ENCODE data around the gene SYNJ2. TPM values are rescaled to one million over a fixed set of nuclear protein-coding genes. Genes with fewer than 3 reads are reported as not detected.

The SYNJ2 gene
- polyA plus RNA-seq, 1 donor from 2014 or later, result 0.12 TPM

- Histone ChIP-seq H3F3A (ENCODE audit: insufficient read depth, low read length, poor library complexity, severe bottlenecking) (no peaks in the 10 kb centered on the region), H3K27me3 (ENCODE audit: insufficient read depth, low read depth, low read length) (no peaks in the 10 kb centered on the region), H3K9me3 (ENCODE audit: low read length) (no peaks in the 10 kb centered on the region), H2AFZ (ENCODE audit: low read depth, low read length) (no peak overlapping the region), H3K4me2 (ENCODE audit: low read length) (no peak overlapping the region), H3K4me3 (ENCODE audit: low read length) (no peak overlapping the region), H4K20me1 (ENCODE audit: insufficient read depth) (no peaks in the 10 kb centered on the region), H3K9me2 (ENCODE audit: insufficient read depth, low read length) (no peaks in the 10 kb centered on the region), H3K27ac (ENCODE audit: low read length) (no peak overlapping the region), H3K79me2 (replicated peaks; ENCODE audit: insufficient read depth, low read length) (no peaks in the 10 kb centered on the region), H3K9ac (ENCODE audit: low read length) (no peak overlapping the region), H3K36me3 (ENCODE audit: insufficient read depth, low read length) (no peaks in the 10 kb centered on the region)
- no peak for TF ChIP-seq POLR2AphosphoS5 (IDR thresholded peaks at IDR 0.05)
Observed at GRCh38 chr6:158003910-158004700, 22.4 kb downstream of the SYNJ2 start.

DNA sequence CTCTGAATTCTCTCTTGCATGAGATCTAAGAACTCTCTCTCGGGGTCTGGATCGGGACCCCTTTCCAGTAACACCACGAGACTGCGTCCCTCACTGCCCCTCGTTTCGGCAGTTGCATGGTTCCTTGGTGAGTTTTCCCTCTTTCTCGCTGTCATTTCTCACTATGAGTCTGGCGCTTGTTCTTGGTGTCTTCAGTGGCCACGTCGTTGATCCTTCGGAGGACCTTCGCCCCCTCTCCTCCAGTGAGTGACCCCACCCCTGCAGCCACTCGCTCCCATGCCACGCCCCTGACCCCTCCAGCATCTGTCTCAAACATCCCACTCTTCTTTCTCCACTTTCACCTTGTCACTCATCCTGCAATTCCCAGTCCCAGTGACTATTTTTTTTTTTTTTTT is 23.0 kb downstream of the SYNJ2 start:
- TF ChIP-seq SMC3 (conservative IDR thresholded peaks at IDR 0.05; ENCODE audit: poor library complexity) (no peak), CTCF (IDR thresholded peaks at IDR 0.05; ENCODE audit: poor library complexity, severe bottlenecking) (no peak), MXI1 (conservative IDR thresholded peaks at IDR 0.05; ENCODE audit: poor library complexity, severe bottlenecking) (no peak), EP300 (conservative IDR thresholded peaks at IDR 0.05; ENCODE audit: poor library complexity, severe bottlenecking) (no peak), RAD21 (conservative IDR thresholded peaks at IDR 0.05) (no peak), POLR2AphosphoS5 (IDR thresholded peaks at IDR 0.05) (no peak), EZH2 (IDR thresholded peaks at IDR 0.05; ENCODE audit: borderline replicate concordance, insufficient read depth, low read length, poor library complexity, severe bottlenecking) (no peak), TAF1 (IDR thresholded peaks at IDR 0.05; ENCODE audit: low read depth) (no peak)
- TF ChIP-seq, protein P1, sequence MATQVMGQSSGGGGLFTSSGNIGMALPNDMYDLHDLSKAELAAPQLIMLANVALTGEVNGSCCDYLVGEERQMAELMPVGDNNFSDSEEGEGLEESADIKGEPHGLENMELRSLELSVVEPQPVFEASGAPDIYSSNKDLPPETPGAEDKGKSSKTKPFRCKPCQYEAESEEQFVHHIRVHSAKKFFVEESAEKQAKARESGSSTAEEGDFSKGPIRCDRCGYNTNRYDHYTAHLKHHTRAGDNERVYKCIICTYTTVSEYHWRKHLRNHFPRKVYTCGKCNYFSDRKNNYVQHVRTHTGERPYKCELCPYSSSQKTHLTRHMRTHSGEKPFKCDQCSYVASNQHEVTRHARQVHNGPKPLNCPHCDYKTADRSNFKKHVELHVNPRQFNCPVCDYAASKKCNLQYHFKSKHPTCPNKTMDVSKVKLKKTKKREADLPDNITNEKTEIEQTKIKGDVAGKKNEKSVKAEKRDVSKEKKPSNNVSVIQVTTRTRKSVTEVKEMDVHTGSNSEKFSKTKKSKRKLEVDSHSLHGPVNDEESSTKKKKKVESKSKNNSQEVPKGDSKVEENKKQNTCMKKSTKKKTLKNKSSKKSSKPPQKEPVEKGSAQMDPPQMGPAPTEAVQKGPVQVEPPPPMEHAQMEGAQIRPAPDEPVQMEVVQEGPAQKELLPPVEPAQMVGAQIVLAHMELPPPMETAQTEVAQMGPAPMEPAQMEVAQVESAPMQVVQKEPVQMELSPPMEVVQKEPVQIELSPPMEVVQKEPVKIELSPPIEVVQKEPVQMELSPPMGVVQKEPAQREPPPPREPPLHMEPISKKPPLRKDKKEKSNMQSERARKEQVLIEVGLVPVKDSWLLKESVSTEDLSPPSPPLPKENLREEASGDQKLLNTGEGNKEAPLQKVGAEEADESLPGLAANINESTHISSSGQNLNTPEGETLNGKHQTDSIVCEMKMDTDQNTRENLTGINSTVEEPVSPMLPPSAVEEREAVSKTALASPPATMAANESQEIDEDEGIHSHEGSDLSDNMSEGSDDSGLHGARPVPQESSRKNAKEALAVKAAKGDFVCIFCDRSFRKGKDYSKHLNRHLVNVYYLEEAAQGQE (IDR thresholded peaks at IDR 0.05; ENCODE audit: borderline replicate concordance), result no peak
- no peaks in the 10 kb centered on the region for H3K9me2 ChIP-seq (ENCODE audit: insufficient read depth, low read length)
- H3K9ac ChIP-seq (ENCODE audit: low read length), result no peak overlapping the region
- H2AFZ ChIP-seq (ENCODE audit: low read depth, low read length), result no peak overlapping the region
- H3K27ac ChIP-seq (ENCODE audit: low read length), result no peak overlapping the region
- H3K36me3 ChIP-seq (ENCODE audit: insufficient read depth, low read length), result no peaks in the 10 kb centered on the region
- H3K79me2 ChIP-seq (replicated peaks; ENCODE audit: insufficient read depth, low read length), result no peaks in the 10 kb centered on the region
- H3K4me3 ChIP-seq (ENCODE audit: low read length), result no peak overlapping the region
- no peak overlapping the region for H3K4me2 ChIP-seq (ENCODE audit: low read length)
- H3F3A ChIP-seq (ENCODE audit: insufficient read depth, low read length, poor library complexity, severe bottlenecking), result no peaks in the 10 kb centered on the region
- no peaks in the 10 kb centered on the region for H4K20me1 ChIP-seq (ENCODE audit: insufficient read depth)
- H3K9me3 ChIP-seq (ENCODE audit: low read length), result no peaks in the 10 kb centered on the region
- H3K27me3 ChIP-seq (ENCODE audit: insufficient read depth, low read depth, low read length), result no peaks in the 10 kb centered on the region

All from neural cell (in vitro differentiated cells).